ENCODE data around the gene DYNLRB1.
"Not testable (repeated sequence)": the region's sequence is repeated elsewhere in the genome, so short reads cannot be mapped to it uniquely, and the experiment has no call there.

The DYNLRB1 gene

DNA sequence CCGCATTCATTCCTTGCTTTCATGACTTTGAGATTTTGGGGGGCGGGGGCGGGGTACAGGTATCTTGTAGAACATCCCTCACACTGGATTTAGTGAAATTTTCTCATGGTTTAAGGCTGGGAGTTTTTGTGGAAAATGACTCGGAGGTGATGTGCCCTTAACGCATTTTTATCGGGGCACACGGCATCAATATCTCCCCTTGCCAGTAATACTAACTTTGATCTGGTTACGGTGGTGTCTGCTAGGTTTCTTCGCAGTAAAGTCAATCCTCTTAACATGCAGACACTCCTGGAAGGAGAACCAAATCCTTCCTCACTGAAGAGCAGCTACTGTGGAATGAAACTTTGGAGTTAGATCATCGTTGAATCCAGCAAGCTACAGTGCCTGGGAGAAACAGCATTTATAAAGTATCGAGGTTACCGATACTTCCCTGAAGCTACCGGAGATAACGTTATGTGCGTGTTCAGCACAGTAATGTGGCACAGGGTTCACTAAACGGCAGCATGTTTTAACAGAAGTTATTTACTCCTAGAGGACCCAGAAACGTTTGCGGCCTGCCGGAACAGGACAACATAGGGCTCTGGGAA, 1.2 kb upstream of the DYNLRB1 start:
- no peak for DNase-seq (ENCODE audit: insufficient read length, low spot score)
- no peak for TF ChIP-seq CTCF (IDR thresholded peaks at IDR 0.05; ENCODE audit: insufficient read depth, missing control alignments)
- FAIRE-seq = no peak

- DNase-seq (ENCODE audit: insufficient read length, low spot score) (no peak), FAIRE-seq (no peak)
These were observed 557 bp upstream of the DYNLRB1 start for GRCh38 chr20:34515484-34516246.

DNA sequence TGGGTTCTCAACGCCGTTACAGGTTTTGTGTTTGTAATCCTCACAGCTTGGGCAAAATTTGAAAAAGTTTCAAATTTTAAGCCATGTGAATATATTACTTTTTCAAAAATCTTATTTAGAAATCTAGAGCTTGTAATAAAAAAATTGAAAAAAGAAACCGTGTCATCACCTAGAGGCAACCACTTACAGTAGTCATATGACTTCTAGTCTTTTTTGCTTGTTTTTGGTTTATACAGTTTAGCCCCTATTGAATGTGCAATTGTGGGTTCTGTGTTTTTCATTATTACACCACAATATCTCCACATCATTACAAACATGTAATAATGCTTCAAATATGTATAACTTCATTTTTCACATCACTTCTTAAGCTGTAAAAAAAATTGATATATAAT, 888 bp downstream of the DYNLRB1 start:
- DNase-seq (ENCODE audit: insufficient read length, low spot score) = no peak
- FAIRE-seq = no peak
- no peak for TF ChIP-seq CTCF (IDR thresholded peaks at IDR 0.05; ENCODE audit: insufficient read depth, missing control alignments)

More at GRCh38 chr20:34515484-34516246, 557 bp upstream of the DYNLRB1 start:
- TF ChIP-seq CTCF (IDR thresholded peaks at IDR 0.05; ENCODE audit: insufficient read depth, missing control alignments) = no peak

DNA sequence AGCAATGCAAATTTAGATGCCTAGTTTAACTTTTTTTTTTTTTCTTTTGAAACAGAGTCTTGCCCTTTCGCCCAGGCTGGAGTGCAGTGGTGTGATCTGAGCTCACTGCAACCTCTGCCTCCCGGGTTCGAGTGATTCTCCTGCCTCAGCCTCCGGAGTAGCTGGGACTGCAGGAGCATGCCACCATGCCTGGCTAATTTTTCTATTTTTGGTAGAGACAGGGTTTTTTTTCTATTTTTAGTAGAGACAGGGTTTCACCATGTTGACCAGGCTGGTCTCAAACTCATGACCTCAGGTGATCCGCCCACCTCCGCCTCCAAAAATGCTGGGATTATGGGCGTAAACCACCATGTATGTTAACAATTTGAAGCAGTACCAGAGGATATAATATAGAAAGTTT, 2.6 kb downstream of the DYNLRB1 start:
- DNase-seq (ENCODE audit: insufficient read length, low spot score); FAIRE-seq: not testable (repeated sequence)

DNA sequence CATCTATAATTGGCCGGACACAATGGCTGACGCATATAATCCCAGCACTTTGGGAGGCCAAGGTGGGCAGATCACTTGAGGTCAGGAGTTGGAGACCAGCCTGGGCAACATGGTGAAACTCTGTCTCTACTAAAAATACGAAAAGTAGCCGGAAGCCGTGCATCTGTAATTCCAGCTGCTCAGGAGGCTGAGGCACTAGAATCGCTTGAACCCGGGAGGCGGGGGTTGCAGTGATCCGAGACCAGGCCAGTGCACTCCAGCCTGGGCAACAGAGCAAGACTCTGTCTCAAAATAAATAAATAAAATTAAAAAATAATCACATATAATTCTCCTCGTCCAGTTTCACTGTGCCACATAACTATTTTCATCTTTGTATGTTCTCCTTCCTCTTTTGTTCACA, 3.6 kb downstream of the DYNLRB1 start:
- not testable (repeated sequence) for DNase-seq (ENCODE audit: insufficient read length, low spot score); FAIRE-seq

GRCh38 chr20:34522969-34523871, 7.0 kb downstream of the DYNLRB1 start:
- DNase-seq (ENCODE audit: insufficient read length, low spot score) = no peak
- no peak for FAIRE-seq
- peak; percentile 61 for TF ChIP-seq CTCF (IDR thresholded peaks at IDR 0.05; ENCODE audit: insufficient read depth, missing control alignments)

DNA sequence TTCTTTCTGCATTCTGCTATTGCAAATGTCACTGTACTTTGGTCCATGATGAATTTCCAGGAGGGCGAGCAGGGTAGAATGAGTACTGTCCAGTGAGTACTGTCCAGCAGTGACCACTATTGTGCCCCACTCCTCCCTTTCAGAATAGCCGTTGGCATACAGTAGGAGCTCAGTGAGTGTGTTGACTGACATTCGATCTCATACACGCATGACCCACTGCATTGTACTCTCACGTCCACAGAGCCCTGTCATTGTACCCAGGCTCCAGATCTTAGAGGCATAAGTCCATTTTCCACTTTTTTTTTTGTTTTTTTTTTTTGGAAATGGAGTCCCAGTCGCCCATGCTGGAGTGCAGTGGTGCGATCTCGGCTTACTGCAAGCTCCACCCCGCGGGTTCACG, 8.2 kb downstream of the DYNLRB1 start:
- TF ChIP-seq CTCF (IDR thresholded peaks at IDR 0.05; ENCODE audit: insufficient read depth, missing control alignments) = no peak
- FAIRE-seq = no peak
- no peak for DNase-seq (ENCODE audit: insufficient read length, low spot score)

DNA sequence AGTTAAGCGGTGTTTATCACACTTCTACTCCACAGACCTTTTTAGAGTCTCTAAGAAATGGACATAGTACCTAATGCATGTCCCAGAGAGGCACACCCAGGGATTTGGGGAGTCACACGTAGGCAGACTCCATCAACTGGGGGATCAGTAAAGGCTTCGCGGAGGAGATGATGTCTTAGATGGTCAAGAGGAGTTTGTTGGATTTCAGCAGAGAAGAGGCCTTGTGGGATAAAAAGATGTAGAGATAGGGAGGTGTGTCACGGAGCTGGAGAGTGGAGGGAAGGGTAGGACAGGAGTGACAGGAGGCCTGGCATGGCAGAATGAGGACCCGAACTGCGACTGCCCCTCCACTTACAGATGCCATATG, 9.1 kb downstream of the DYNLRB1 start:
- FAIRE-seq (no peak), DNase-seq (ENCODE audit: insufficient read length, low spot score) (no peak)
- no peak for TF ChIP-seq CTCF (IDR thresholded peaks at IDR 0.05; ENCODE audit: insufficient read depth, missing control alignments)

Data from D721Med (cell line).